IMR-90 (cell line): ENCODE results near the gene CYP19A1.

Experiments used
- BHLHE40 ChIP-seq: fragments of 150-350 bp; IDR thresholded peaks from 2 replicates; pipeline ENCODE4 v1.6.1; 2016; ENCODE audit warnings: mild to moderate bottlenecking, low read depth, low read length
- CEBPB ChIP-seq: IDR thresholded peaks from 2 replicates; pipeline ENCODE4 v1.6.1; 2012; ENCODE audit warnings: low read depth, low read length, improper control_type of control experiment
- CTCF ChIP-seq: conservative IDR thresholded peaks from 2 replicates; pipeline ENCODE4 v1.5.1; 2012; ENCODE audit warnings: mild to moderate bottlenecking, low read depth, low read length, improper control_type of control experiment
- ELK1 ChIP-seq: fragments of 150-350 bp; IDR thresholded peaks from 2 replicates; pipeline ENCODE4 v1.6.1; 2016; ENCODE audit warnings: low read depth, mild to moderate bottlenecking, low read length, moderate library complexity, borderline replicate concordance
- MAZ ChIP-seq: IDR thresholded peaks from 2 replicates; pipeline ENCODE4 v1.6.1; 2012; ENCODE audit warnings: low read depth, mild to moderate bottlenecking, low read length, improper control_type of control experiment, moderate library complexity, borderline replicate concordance
- POLR2A ChIP-seq: IDR thresholded peaks from 2 replicates; pipeline ENCODE4 v1.6.1; 2012; ENCODE audit warnings: mild to moderate bottlenecking, low read depth, low read length
- RAD21 ChIP-seq: IDR thresholded peaks from 2 replicates; pipeline ENCODE4 v1.6.1; 2012; ENCODE audit warnings: low read length, improper control_type of control experiment
- RCOR1 ChIP-seq: IDR thresholded peaks from 2 replicates; pipeline ENCODE4 v1.6.1; 2012; ENCODE audit warnings: mild to moderate bottlenecking, low read length, improper control_type of control experiment; ENCODE audit not compliant: insufficient replicate concordance
- RFX5 ChIP-seq: IDR thresholded peaks from 2 replicates; pipeline ENCODE4 v1.8.0; 2012; ENCODE audit warnings: low read depth, mild to moderate bottlenecking, low read length, moderate library complexity

GRCh38 chr15:51199541-51199940 lies 138.9 kb downstream of the CYP19A1 start:
- TF ChIP-seq BHLHE40 (no peak), POLR2A (no peak), CTCF (no peak), RCOR1 (no peak), CEBPB (no peak), RFX5 (no peak), ELK1 (no peak), RAD21 (no peak), MAZ (no peak)
